Measurements from ENCODE around the gene TBC1D22B. TPM values are rescaled to one million over a fixed set of nuclear protein-coding genes. Genes with fewer than 3 reads are reported as not detected.
"Not testable (repeated sequence)": the region's sequence is repeated elsewhere in the genome, so short reads cannot be mapped to it uniquely, and the experiment has no call there.

Gene TBC1D22B
- total RNA-seq, 6 experiments from 2014 or later = 1.3 to 4.0 (median 2.8) TPM

DNA sequence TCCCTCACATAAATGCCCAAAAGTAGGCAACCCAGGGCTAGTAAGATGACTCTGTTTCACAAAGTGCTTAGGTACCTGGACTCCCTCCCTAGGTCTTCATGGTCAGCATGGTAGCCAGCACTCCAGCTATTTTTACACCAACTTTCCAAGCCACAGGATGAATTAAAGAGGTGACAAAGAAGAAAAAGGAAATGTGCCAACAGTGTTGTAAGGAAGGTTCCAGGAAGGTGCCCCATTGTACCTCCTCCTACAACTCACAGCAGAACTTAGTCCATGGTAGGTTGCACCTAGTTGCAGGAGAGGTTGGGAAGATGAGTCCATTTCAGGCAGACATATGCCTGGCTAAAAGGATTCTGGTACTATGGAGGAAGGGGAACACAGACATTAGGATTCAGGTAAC lies 76.5 kb downstream of the TBC1D22B start:
- Histone ChIP-seq H3K36me3 (peaks cover 0 to 5% (median under 1%) of the 10 kb centered on the region in 4 donors), H3K27ac (no peak overlapping the region), H3K4me3 (no peak overlapping the region), H3K4me1 (peaks cover 0 to 2% (median 0%) of the 10 kb centered on the region in 4 donors), H3K9me3 (no peaks in the 10 kb centered on the region), H3K27me3 (no peaks in the 10 kb centered on the region)
- TF ChIP-seq POLR2A (IDR thresholded peaks at IDR 0.05) = no peak
- TF ChIP-seq CTCF (IDR thresholded peaks at IDR 0.05) = no peak
- DNase-seq (no peak), ATAC-seq (no peak)
- intact Hi-C loops (cut with DNase I) = no loop called here

GRCh38 chr6:37338317-37338716 lies 80.7 kb downstream of the TBC1D22B start:
- 100% methylated on average over 1 of the region's 3 CpGs for WGBS (ENCODE audit: insufficient coverage, low coverage, low lambda C conversion rate, missing lambda C conversion rate)
- intact Hi-C loops (cut with DNase I) = not testable (repeated sequence)

GRCh38 chr6:37338745-37339255 lies 81.2 kb downstream of the TBC1D22B start:
- DNase-seq (no peak), ATAC-seq (no peak)
- Histone ChIP-seq H3K4me1 (peaks cover 0 to 8% (median 0%) of the 10 kb centered on the region in 4 donors), H3K4me3 (no peak overlapping the region), H3K27ac (no peak overlapping the region), H3K27me3 (no peaks in the 10 kb centered on the region), H3K36me3 (no peaks in the 10 kb centered on the region), H3K9me3 (no peaks in the 10 kb centered on the region)
- TF ChIP-seq CTCF (IDR thresholded peaks at IDR 0.05) (no peak), POLR2A (IDR thresholded peaks at IDR 0.05) (no peak)
- WGBS (ENCODE audit: insufficient coverage, low coverage, low lambda C conversion rate, missing lambda C conversion rate) = 100% methylated on average over 5 of the region's 5 CpGs
- intact Hi-C loops (cut with DNase I) = no loop called here

More at GRCh38 chr6:37338317-37338716, 80.7 kb downstream of the TBC1D22B start:
- not testable (repeated sequence) for H3K36me3 ChIP-seq, H3K4me1 ChIP-seq, DNase-seq, H3K9me3 ChIP-seq, H3K4me3 ChIP-seq, H3K27me3 ChIP-seq, ATAC-seq, H3K27ac ChIP-seq

DNA sequence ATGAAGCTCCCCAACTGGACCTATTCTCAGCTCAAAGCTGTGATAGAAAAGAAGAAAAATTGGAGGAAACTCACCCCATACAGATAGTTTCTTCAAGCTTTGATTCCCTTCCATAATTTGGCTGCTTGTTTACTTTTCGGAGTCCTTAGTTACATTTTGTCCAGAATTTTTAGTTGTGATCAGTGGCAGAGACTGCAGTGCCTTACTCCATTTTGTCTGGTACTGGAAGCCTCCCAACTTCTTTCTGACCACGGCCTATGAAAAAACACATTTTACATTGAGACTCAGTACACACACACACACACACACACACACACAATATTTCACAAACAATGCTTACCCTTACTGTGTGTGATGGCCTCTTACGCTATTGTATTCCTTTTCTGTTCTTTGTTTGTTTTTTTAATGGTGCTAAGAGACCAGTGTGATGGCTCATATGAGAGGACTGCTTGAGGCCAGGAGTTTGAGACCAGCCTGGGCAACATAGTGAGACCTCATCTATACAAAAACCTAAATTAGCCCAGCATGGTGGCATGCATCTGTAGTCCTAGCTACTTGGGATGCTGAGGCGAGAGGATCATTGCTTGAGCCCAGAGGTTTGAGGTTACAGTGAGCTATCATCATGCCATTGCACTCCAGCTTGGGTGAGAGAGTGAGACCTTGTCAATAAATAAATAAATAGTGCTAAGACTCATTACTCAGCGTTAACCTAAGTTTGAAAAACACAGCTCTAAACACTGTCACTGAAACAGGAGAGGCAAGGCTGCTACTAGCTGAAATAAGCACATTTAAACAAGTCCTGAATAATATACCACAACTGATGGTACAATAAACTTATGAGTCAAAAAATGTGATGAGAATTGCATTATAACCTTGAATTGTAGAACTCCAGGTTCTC lies 82.4 kb downstream of the TBC1D22B start:
- Histone ChIP-seq H3K9me3 (no peaks in the 10 kb centered on the region), H3K4me1 (peaks cover 0 to 8% (median 0%) of the 10 kb centered on the region in 4 donors), H3K4me3 (no peak overlapping the region), H3K36me3 (no peaks in the 10 kb centered on the region), H3K27me3 (no peaks in the 10 kb centered on the region), H3K27ac (no peak overlapping the region)
- ATAC-seq = peak in 1 of 4 donors; percentile 40
- no peak for DNase-seq
- WGBS (ENCODE audit: insufficient coverage, low coverage, low lambda C conversion rate, missing lambda C conversion rate) = 65% methylated on average over 4 of the region's 5 CpGs
- intact Hi-C loops (cut with DNase I) = no loop called here
- TF ChIP-seq POLR2A (IDR thresholded peaks at IDR 0.05) (no peak), CTCF (IDR thresholded peaks at IDR 0.05) (no peak)

- 72% methylated on average over 4 of the region's 4 CpGs for WGBS (ENCODE audit: insufficient coverage, low coverage, low lambda C conversion rate, missing lambda C conversion rate)
- Histone ChIP-seq H3K4me3 (no peak overlapping the region), H3K36me3 (no peaks in the 10 kb centered on the region), H3K27me3 (no peaks in the 10 kb centered on the region), H3K27ac (no peak overlapping the region), H3K9me3 (no peaks in the 10 kb centered on the region), H3K4me1 (peaks cover 0 to 8% (median 0%) of the 10 kb centered on the region in 4 donors)
- TF ChIP-seq POLR2A (IDR thresholded peaks at IDR 0.05) = no peak
- ATAC-seq = no peak
- DNase-seq = no peak
- intact Hi-C loops (cut with DNase I) = no loop called here
Measured at GRCh38 chr6:37340639-37340943, 83.0 kb downstream of the TBC1D22B start.
